Parathyroid adenoma (tissue), 2 donors: Measurements from ENCODE around the gene HAGHL.

Experiments used
- H2AFZ ChIP-seq: fragments of 300-600 bp; sonication (generic); one replicate; pipeline ENCODE4 v1.7.0; 2017; ENCODE audit warnings: antibody characterized with exemption, mild to moderate bottlenecking
- H3K27ac ChIP-seq: fragments of 300-600 bp; sonication (generic); one replicate; pipeline ENCODE4 v1.7.0; 2017
- H3K27me3 ChIP-seq: fragments of 300-600 bp; sonication (generic); one replicate; pipeline ENCODE4 v1.7.0; 2017; ENCODE audit warnings: low read length; ENCODE audit not compliant: control insufficient read depth, insufficient read depth
- H3K36me3 ChIP-seq: fragments of 300-600 bp; sonication (generic); one replicate; pipeline ENCODE4 v1.7.0; 2017; ENCODE audit warnings: low read length; ENCODE audit not compliant: control insufficient read depth, insufficient read depth
- H3K4me1 ChIP-seq: fragments of 300-600 bp; sonication (generic); one replicate; pipeline ENCODE4 v1.7.0; 2017; ENCODE audit warnings: control low read depth
- H3K4me2 ChIP-seq: fragments of 300-600 bp; sonication (generic); one replicate; pipeline ENCODE4 v1.7.0; 2017; ENCODE audit warnings: low read length
- H3K4me3 ChIP-seq: fragments of 300-600 bp; sonication (generic); one replicate; pipeline ENCODE4 v1.7.0; 2017; ENCODE audit warnings: low read depth, low read length
- H3K79me2 ChIP-seq: fragments of 300-600 bp; sonication (generic); one replicate; pipeline ENCODE4 v1.7.0; 2017; ENCODE audit warnings: control low read depth
- H3K9ac ChIP-seq: fragments of 300-600 bp; sonication (generic); one replicate; pipeline ENCODE4 v1.7.0; 2017; ENCODE audit warnings: mild to moderate bottlenecking
- H3K9me3 ChIP-seq: fragments of 300-600 bp; sonication (generic); one replicate; pipeline ENCODE4 v1.7.0; 2017; ENCODE audit warnings: low read length; ENCODE audit not compliant: control insufficient read depth
- TF ChIP-seq, protein P1 (sequence below): fragments of 300-600 bp; sonication (generic); IDR thresholded peaks from one replicate; pipeline ENCODE4 v1.7.0; 2017; ENCODE audit warnings: antibody characterized with exemption, mild to moderate bottlenecking
- donor health status: primary hyperparathyroidism.

Gene HAGHL

DNA sequence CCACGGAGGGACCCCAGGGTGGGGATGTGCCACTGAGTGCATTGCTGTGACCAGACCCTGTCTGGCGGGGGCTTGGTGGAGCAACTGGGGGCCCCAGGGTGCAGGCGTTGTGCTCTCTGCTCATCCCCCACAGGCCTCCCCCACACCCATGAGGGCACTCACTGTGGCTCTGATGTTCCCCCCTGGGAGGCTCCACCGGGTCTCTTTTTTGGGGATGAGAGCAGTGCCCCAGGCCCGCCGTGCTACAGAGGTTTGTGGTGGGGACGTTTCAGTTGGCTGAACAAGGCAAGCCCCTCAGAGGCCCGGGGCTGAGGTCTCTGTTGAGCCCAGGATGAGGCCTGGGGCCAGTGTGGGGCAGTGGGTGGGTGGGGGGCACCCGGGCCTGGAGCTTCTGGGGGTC is 3.2 kb upstream of the HAGHL start:
- H3K4me3 ChIP-seq, result no peak overlapping the region
- H3K27me3 ChIP-seq, result no peaks in the 10 kb centered on the region
- no peaks in the 10 kb centered on the region for H3K36me3 ChIP-seq
- peaks cover 19% of the 10 kb centered on the region for H3K4me1 ChIP-seq
- no peak overlapping the region for H3K9ac ChIP-seq
- TF ChIP-seq, protein P1, sequence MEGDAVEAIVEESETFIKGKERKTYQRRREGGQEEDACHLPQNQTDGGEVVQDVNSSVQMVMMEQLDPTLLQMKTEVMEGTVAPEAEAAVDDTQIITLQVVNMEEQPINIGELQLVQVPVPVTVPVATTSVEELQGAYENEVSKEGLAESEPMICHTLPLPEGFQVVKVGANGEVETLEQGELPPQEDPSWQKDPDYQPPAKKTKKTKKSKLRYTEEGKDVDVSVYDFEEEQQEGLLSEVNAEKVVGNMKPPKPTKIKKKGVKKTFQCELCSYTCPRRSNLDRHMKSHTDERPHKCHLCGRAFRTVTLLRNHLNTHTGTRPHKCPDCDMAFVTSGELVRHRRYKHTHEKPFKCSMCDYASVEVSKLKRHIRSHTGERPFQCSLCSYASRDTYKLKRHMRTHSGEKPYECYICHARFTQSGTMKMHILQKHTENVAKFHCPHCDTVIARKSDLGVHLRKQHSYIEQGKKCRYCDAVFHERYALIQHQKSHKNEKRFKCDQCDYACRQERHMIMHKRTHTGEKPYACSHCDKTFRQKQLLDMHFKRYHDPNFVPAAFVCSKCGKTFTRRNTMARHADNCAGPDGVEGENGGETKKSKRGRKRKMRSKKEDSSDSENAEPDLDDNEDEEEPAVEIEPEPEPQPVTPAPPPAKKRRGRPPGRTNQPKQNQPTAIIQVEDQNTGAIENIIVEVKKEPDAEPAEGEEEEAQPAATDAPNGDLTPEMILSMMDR, result no peak
- no peak overlapping the region for H3K4me2 ChIP-seq
- no peak overlapping the region for H2AFZ ChIP-seq
- H3K9me3 ChIP-seq, result no peaks in the 10 kb centered on the region
- H3K79me2 ChIP-seq, result no peaks in the 10 kb centered on the region
- H3K27ac ChIP-seq, result no peak overlapping the region

DNA sequence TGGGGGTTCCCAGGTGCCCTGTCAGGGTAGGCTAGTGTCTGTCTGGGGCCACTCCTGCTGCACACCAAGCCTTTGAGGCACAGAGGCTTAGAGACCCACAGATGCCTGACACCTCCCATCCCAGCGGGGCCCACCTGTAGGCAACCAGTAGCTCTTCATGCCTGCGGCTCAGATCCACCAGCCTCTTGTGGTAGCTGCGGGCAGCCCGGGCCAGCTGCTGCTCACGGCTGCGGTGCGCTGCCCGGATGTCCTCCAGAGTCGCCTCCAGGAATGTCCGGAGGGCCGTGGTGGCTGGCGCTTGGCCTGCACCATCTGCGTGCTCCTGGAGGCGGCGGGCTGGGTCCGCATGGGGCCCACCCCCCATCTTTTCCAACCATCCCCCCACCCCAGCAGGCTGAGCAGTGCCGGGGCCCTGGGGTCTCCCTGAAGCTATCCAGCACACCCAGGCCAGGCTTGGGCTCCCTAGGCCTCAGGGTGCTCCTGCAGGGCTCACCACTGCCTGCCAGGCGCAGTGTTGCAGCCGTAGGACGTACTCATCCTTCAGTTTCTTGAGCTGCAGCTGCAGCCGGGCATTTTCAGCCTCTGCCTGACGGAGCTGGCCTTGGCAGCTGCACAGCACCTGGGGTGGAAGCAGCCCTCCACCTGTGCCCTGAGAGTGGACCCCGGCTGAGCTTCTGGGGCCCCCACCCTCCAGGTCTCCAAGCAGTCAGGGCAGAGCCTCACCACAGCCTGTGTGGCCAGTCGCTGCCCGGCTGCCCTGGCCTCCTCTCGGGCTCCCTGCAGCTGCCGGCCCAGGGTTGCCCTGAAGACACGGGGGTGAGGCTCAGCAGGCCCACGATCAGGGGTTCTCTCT is 2.5 kb upstream of the HAGHL start:
- Histone ChIP-seq H3K4me2 (no peak overlapping the region), H3K27ac (no peak overlapping the region), H3K79me2 (no peaks in the 10 kb centered on the region), H3K4me1 (peaks cover 14% of the 10 kb centered on the region), H3K36me3 (no peaks in the 10 kb centered on the region), H3K9ac (no peak overlapping the region), H2AFZ (no peak overlapping the region), H3K27me3 (no peaks in the 10 kb centered on the region), H3K4me3 (no peak overlapping the region), H3K9me3 (no peaks in the 10 kb centered on the region)
- TF ChIP-seq, protein P1, result no peak

DNA sequence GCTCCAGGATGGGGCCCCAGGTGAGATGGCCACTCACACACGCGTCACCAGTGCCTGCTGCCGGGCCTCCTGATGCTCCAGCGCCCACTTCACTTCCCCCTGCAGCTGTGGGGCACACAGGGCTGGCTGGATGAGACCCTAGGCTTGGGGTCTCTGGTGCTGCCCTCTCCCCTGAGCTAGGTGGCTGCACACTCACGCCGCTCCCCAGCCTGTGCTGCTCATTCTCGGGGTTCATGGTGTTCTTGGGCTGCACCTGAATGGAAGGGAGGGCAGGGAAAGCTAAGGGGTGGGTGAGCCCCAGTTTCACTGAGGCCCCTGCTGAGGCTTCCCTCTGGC is 1.9 kb upstream of the HAGHL start:
- H2AFZ ChIP-seq, result no peak overlapping the region
- no peaks in the 10 kb centered on the region for H3K9me3 ChIP-seq
- H3K79me2 ChIP-seq, result no peaks in the 10 kb centered on the region
- no peaks in the 10 kb centered on the region for H3K27me3 ChIP-seq
- no peak overlapping the region for H3K4me2 ChIP-seq
- TF ChIP-seq, protein P1, result no peak
- peaks cover 10% of the 10 kb centered on the region for H3K4me1 ChIP-seq
- H3K4me3 ChIP-seq, result no peak overlapping the region
- H3K9ac ChIP-seq, result no peak overlapping the region
- H3K36me3 ChIP-seq, result no peaks in the 10 kb centered on the region
- H3K27ac ChIP-seq, result no peak overlapping the region

DNA sequence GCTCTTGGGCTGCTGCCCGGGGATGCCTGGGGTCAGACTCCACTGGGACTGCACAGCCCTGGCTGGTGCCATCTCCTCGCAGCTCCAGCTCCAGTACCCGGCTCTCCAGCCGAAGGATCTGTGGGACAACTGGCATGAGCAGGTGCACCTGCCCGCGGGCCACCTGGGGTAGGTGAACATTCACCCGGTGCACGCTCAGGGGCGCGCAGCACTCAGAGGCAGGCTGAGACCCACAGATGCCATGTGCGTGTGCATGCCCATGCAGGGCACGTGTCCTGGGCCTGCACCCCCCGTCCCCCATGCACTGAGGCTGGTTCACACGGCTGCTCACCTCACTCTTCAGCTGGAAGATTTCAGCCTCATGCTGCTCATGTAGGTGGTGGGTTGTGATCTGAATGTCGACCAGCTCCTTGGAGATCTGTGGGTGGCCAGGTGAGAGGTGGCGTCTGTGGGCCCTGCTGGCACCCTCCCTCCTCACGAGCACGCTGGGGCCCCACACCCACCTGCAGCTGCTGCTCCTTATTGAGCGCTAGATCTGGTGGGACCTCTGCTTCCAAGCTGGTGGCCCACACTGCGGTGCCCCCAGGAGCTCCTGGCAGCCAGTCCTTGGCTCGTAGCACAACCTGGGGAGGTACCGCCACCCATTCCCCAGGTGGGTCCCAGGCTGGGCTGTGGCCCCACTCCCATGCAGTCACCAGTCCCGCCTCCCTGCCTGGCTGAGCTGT is 1.3 kb upstream of the HAGHL start:
- peaks cover 9% of the 10 kb centered on the region for H3K4me1 ChIP-seq
- no peaks in the 10 kb centered on the region for H3K79me2 ChIP-seq
- no peak overlapping the region for H3K27ac ChIP-seq
- H3K27me3 ChIP-seq, result no peaks in the 10 kb centered on the region
- no peak overlapping the region for H2AFZ ChIP-seq
- H3K4me3 ChIP-seq, result no peak overlapping the region
- H3K36me3 ChIP-seq, result no peaks in the 10 kb centered on the region
- H3K4me2 ChIP-seq, result no peak overlapping the region
- TF ChIP-seq, protein P1, result no peak
- no peak overlapping the region for H3K9ac ChIP-seq
- H3K9me3 ChIP-seq, result no peaks in the 10 kb centered on the region

DNA sequence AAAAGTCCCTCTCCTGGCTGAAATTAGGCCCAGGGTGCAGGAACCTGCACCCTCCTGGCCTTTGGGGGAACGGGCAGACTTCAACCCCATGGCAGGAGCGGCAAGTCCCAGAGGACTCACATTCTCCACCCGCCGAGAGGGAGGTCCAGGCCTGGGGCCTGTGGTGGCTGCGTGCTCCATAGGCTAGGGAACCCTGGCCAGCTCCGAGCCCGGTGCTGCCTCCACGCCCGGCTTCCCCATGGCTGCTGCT is 793 bp upstream of the HAGHL start:
- Histone ChIP-seq H3K27ac (no peak overlapping the region), H3K9me3 (no peaks in the 10 kb centered on the region), H3K79me2 (no peaks in the 10 kb centered on the region)

More for the DNA sequence above, 793 bp upstream of the HAGHL start:
- peaks cover 9% of the 10 kb centered on the region for H3K4me1 ChIP-seq
- H3K27me3 ChIP-seq, result no peaks in the 10 kb centered on the region
- H3K36me3 ChIP-seq, result no peaks in the 10 kb centered on the region
- H3K4me2 ChIP-seq, result peak overlapping the region; percentile 62
- no peak overlapping the region for H3K9ac ChIP-seq
- peak overlapping the region; percentile 35 for H3K4me3 ChIP-seq
- TF ChIP-seq, protein P1, result no peak
- H2AFZ ChIP-seq, result peak overlapping the region; percentile 58
